Kidney glomerular epithelial cell (primary cell): ENCODE measurements around the gene CHRM5.
"Not testable (repeated sequence)": the region's sequence is repeated elsewhere in the genome, so short reads cannot be mapped to it uniquely, and the experiment has no call there.

Source experiments
- DNase-seq: peaks from one replicate; lab custom pipeline; 2025; lab: John Stamatoyannopoulos, UW

Gene CHRM5

GRCh38 chr15:34043391-34043790, 75.1 kb downstream of the CHRM5 start:
- DNase-seq: no peak

DNA sequence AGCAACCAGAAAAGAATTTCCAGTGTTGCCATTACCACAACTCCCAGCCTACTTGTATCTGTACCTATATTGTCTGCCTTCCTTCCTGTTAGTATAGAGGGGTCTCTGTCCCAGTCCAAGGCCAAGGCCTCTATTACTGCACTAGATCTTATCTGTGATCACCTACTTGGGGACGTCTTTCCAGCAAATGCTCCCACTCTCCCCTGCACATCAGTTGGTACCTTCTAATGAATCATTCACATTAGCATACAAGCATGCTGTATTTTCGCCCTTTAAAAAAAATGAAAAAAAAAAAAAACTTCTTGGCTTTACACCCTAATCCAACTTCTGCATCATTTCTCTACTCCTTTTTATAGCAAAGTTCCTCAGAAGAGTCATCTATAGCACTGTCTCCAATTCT, 75.5 kb downstream of the CHRM5 start:
- DNase-seq: no peak

GRCh38 chr15:34046471-34047145, 78.3 kb downstream of the CHRM5 start:
- no peak for DNase-seq

DNA sequence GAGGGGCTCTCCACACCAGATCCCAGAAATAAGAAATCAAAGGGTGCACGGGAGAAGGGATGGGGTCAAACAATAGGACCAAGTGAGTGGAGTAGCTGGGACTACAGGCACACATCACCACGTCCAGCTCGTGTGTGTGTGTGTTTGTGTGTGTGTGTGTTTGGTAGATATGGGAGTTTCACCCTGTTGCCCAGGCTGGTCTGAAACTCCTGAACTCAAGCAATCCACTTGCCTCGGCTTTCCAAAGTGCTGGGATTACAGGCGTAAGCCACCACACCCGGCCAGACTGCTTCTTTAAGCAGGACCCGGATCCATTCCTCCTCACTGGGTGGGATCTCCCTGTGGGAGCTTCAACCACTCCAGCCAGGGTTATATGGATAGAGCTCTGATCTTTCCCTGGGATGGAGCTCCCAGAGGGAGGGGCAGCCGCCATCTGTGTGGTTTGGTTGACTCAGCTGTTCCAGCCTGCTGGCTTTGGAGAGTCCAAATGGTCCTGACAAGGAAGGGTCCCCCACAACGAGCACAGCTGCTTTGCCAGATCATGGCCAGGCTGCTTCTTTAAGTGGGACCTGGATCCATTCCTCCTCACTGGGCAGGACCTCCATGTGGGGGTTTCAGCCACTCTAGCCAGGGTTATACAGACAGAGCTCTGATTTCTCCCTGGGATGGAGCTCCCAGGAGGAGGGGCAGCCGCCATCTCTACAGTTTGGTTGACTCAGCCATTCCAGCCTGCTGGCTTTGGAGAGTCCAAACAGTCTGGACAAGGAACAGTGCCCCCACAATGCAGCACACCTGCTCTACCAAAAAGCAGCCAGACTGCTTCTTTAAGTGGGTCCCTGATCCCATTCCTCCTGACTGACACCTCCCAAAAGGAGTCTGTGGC, 79.8 kb downstream of the CHRM5 start:
- no peak for DNase-seq

DNA sequence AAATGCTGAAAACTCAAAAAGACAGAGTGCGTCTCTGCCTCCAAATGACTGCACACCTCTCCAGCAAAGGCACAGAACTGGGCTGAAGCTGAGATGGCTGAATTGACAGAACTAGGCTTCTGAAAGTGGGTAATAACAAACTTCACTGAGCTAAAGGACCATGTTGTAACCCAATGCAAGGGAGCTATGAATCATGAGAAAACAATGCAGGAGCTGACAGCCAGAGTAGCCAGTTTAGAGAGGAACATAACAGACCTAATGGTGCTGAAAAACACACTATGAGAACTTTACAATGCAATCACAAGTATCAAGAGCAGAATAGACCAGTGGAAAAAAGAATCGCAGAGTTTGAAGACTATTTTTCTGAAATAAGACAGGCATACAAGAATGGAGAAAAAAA, 80.8 kb downstream of the CHRM5 start:
- DNase-seq: peak; percentile 78

GRCh38 chr15:34050385-34050784, 82.1 kb downstream of the CHRM5 start:
- DNase-seq: not testable (repeated sequence)

- no peak for DNase-seq
Observed at GRCh38 chr15:34054081-34054707, 85.9 kb downstream of the CHRM5 start.

DNA sequence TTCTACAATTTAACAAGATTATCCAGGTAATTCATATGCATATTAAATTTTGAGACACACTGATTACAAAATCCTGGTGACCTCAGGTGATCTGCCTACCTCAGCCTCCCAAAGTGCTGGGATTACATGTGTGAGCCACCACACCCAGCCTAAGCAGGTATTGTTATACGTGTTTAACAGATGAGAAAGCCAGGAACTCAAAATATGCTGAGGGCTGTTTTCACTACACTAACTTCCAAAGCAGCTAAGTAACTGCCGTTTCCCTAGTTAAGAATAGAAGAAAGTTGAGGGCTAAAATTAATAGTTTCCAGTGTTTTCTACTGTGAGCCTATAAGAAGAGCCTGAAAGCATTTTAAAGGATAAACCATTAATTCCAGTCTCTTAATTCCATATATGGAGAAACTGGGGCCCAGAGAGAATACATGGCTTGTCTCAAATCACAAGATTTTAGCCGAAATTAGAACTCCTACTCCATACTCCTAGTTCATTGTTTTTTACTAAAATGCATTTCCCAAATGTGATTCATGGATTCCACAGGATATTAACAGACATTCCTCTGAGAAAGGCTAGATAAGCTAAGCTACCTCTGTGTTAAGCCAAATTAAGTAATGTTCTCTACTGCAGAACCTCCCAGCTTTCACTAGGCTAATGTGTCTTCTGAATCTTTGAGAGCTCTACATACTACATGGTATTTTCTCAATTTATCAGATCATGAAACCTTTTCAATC, 87.7 kb downstream of the CHRM5 start:
- DNase-seq: peak; percentile 84

GRCh38 chr15:34056911-34057310, 88.6 kb downstream of the CHRM5 start:
- no peak for DNase-seq

DNA sequence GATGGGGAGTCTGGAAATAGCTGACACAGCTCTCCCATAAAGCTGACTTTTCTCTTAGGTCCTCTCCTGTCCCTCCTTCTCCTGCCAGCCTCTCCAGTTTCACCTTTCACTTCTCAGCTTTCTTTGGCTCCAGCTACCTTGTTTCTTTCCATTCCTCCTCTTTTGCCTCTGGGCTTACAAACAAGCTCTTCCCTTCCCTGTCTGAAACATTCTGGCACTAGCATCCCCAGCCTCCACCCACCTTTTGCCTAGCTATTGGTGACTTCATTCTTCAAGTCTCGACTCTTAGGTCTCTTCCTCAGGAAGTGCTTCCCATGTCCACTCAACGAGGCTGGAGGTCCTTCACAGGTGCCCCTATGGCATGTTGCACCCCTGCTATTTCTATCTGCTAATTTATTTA, 91.2 kb downstream of the CHRM5 start:
- DNase-seq: no peak

DNA sequence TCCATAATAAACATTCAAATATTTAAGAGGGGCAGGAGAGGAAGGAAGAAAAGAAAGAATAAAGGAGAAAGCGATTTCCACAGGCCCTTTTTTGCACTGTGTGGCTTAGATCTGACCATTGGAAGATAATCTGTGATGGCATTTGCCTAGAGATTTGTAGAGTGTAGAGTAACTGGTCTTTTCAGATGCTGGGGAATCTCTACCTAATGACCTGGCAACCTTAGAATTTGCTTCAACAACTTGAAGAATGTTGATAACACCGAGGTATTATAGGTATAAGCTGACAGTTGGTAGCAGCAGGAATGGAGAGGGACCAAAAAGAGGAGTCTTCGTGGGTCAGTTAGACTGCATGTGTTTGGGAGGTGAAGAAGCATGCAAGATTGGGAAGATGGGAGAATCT, 91.6 kb downstream of the CHRM5 start:
- DNase-seq: no peak

DNA sequence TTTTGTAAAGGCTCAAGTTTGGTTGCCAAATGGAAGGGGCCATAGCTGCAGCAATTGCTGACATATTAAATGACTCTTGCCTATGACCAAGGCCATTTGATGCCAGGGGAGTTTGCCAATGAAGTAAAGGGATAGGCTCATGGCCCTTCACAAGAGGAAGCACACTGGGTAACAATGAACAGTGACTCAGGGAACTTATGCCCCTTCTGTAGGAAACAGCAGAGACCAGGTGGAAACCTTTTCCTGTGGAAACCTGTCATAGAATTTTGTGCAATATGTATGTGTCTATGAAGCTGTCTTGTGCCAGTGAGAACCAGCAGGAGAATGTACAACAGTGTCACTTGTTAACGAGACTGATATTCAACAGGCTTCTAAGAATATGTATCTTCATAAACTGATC, 96.1 kb downstream of the CHRM5 start:
- no peak for DNase-seq

- DNase-seq: no peak
Observed at GRCh38 chr15:34065261-34065660, 97.0 kb downstream of the CHRM5 start.

- no peak for DNase-seq
Observed at GRCh38 chr15:34065941-34066340, 97.6 kb downstream of the CHRM5 start.

DNA sequence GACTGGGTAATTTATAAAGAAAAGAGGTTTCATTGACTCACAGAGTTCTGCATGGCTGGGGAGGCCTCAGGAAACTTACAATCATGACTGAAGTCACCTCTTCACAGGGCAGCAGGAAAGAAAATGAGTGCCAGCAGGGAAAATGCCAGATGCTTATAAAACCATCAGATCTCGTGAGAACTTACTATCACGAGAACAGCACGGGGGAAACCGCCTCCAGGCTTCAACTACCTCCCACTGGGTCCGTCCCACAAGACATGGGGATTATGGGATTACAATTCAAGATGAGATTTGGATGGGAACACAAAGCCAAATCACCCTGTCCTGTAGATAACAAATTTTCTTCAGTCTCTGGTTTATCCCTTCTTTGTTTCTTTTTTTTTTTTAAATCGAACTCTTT, 101.7 kb downstream of the CHRM5 start:
- no peak for DNase-seq

- no peak for DNase-seq
Observed at GRCh38 chr15:34076785-34077184, 108.5 kb downstream of the CHRM5 start.

- no peak for DNase-seq
Observed at GRCh38 chr15:34078900-34079299, 110.6 kb downstream of the CHRM5 start.

- no peak for DNase-seq
Observed at GRCh38 chr15:34079904-34080303, 111.6 kb downstream of the CHRM5 start.

GRCh38 chr15:34084086-34084485, 115.8 kb downstream of the CHRM5 start:
- DNase-seq: no peak

DNA sequence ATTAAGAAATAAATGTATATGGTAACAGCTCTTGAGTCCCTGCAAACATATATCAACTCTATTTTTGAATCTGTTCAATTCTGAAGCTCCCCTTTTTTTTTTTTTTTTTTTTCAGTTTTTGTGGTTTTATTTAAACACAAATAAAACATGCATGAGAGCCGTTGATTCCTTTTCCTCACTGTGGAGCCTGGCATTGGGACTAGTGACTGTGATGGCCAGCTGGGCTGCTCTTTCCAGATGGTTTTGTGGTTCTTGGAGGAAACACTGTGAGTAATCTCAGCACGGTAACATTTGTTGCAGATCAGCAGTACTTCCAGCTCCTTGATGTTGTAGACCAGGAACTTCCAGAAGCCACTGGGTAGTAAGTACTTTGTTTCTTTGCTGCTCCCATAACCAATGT, 117.4 kb downstream of the CHRM5 start:
- DNase-seq: no peak

DNA sequence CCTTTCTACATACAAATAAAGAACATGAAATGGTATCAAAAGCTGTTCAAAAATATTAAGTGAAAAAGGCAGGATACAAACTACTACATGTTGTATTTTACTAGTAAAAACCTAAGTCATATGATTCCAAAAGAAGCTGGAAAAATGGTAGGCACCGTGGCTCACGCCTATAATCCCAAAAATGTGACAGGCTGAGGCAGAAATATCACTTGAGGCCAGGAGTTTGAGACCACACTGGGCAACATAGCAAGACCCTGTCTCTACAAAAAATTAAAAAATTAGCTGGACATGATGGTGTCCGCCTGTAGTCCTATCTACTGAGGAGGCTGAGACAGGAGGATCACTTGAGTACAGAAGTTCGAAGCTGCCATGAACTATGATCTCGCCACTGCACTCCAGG, 131.6 kb downstream of the CHRM5 start:
- DNase-seq: no peak
